A549 (cell line): ENCODE results near the gene CELF6. TPM values are rescaled to one million over a fixed set of nuclear protein-coding genes. Genes with fewer than 3 reads are reported as not detected.

Experiments
- ATAC-seq, 2 experiments: fragments of 200-7000 bp in 1 of 2; fragments of >200 bp in 1 of 2; cut with Nextera tagmentation in 1 of 2; cut with Tn5 transposase in 1 of 2; 3 replicates each; pipeline versions ENCODE4 v1.8.0 to v1.9.1; 2018 to 2020; ENCODE audit warnings: mild to moderate bottlenecking in 1 of 2, moderate library complexity in 1 of 2
- CTCF ChIA-PET: fragments of 300-600 bp; sonication (Branson Sonifier 250); formaldehyde crosslinking; extraction: SDS; loops from one replicate; lab custom pipeline; 2021; ENCODE audit warnings: antibody characterized with exemption, inconsistent platforms; lab: Yijun Ruan, JAX
- POLR2A ChIA-PET: fragments of 350-600 bp; formaldehyde crosslinking; extraction: SDS; loops from one replicate; lab custom pipeline; 2021; ENCODE audit warnings: antibody characterized with exemption, inconsistent platforms; lab: Yijun Ruan, JAX
- DNase-seq, 2 experiments: peaks; one replicate each; pipeline versions ENCODE4 v3.0.0 to v3.0.0-alpha.2; 2011 to 2016; ENCODE audit warnings: low read depth in 1 of 2, low spot score in 1 of 2
- FAIRE-seq: peaks from 2 replicates; lab custom pipeline; 2011; peaks lifted over from hg19 to GRCh38; lab: Jason Lieb, UNC
- H3K27ac ChIP-seq, 2 experiments: fragments of >200 bp; sonication (Bioruptor Twin); formaldehyde crosslinking; 3 replicates each; pipeline ENCODE4 v1.5.1; 2016 to 2017
- H3K4me1 ChIP-seq: fragments of >200 bp; sonication (Bioruptor Twin); formaldehyde crosslinking; 3 replicates; pipeline ENCODE4 v1.6.1; 2016
- H3K4me2 ChIP-seq: fragments of >200 bp; sonication (Bioruptor Twin); formaldehyde crosslinking; 3 replicates; pipeline ENCODE4 v1.6.1; 2016
- H3K4me3 ChIP-seq: fragments of >200 bp; sonication (Bioruptor Twin); formaldehyde crosslinking; 3 replicates; pipeline ENCODE4 v1.5.1; 2016
- H3K9me3 ChIP-seq: fragments of >200 bp; sonication (Bioruptor Twin); formaldehyde crosslinking; 3 replicates; pipeline ENCODE4 v1.6.1; 2016
- BCL3 ChIP-seq: fragments of >200 bp; sonication (Bioruptor Twin); formaldehyde crosslinking; IDR thresholded peaks from 3 replicates; pipeline ENCODE4 v1.6.1; 2016
- CBX2 ChIP-seq: fragments of 200-600 bp; sonication (generic); IDR thresholded peaks from 2 replicates; pipeline ENCODE4 v1.6.1; 2016; ENCODE audit warnings: low read depth, mild to moderate bottlenecking, borderline replicate concordance
- EHMT2 ChIP-seq: fragments of 200-600 bp; sonication (generic); IDR thresholded peaks from 2 replicates; pipeline ENCODE4 v1.6.1; 2016; ENCODE audit warnings: antibody characterized with exemption, low read depth, mild to moderate bottlenecking, moderate library complexity
- FOSB ChIP-seq: fragments of 250-450 bp; sonication (Bioruptor Pico); IDR thresholded peaks from 2 replicates; pipeline ENCODE4 v1.5.0; 2020; ENCODE audit warnings: mild to moderate bottlenecking, moderate library complexity
- FOSL2 ChIP-seq, 2 experiments: fragments of 450-650 bp in 1 of 2; fragments of >200 bp in 1 of 2; sonication (Bioruptor Twin) in 1 of 2; formaldehyde crosslinking; IDR thresholded peaks; 2 replicates each; pipeline versions ENCODE4 v1.5.0 to v1.6.1; 2016 to 2020; ENCODE audit warnings: mild to moderate bottlenecking in 1 of 2, moderate library complexity in 1 of 2
- FOXS1 ChIP-seq: fragments of 250-450 bp; sonication (Bioruptor Pico); IDR thresholded peaks from 2 replicates; pipeline ENCODE4 v1.5.0; 2020; ENCODE audit warnings: mild to moderate bottlenecking, moderate library complexity
- GATA3 ChIP-seq: IDR thresholded peaks from 2 replicates; pipeline ENCODE4 v1.6.1; 2012; ENCODE audit warnings: borderline replicate concordance
- HEYL ChIP-seq: fragments of 250-450 bp; sonication (Bioruptor Pico); IDR thresholded peaks from 2 replicates; pipeline ENCODE4 v1.8.0; 2021; ENCODE audit warnings: mild to moderate bottlenecking, moderate library complexity
- HOXB5 ChIP-seq: fragments of 250-450 bp; sonication (Bioruptor Pico); IDR thresholded peaks from 2 replicates; pipeline ENCODE4 v1.5.0; 2020; ENCODE audit warnings: mild to moderate bottlenecking, moderate library complexity
- JUNB ChIP-seq: fragments of >200 bp; sonication (Bioruptor Twin); formaldehyde crosslinking; IDR thresholded peaks from 2 replicates; pipeline ENCODE4 v1.6.1; 2016
- KDM5A ChIP-seq: fragments of 200-600 bp; sonication (generic); IDR thresholded peaks from 2 replicates; pipeline ENCODE4 v1.6.1; 2016; ENCODE audit warnings: antibody characterized with exemption, mild to moderate bottlenecking
- MAZ ChIP-seq: fragments of 150-350 bp; IDR thresholded peaks from 2 replicates; pipeline ENCODE4 v1.6.1; 2014; ENCODE audit warnings: antibody characterized with exemption, low read depth, low read length, borderline replicate concordance
- NR3C1 ChIP-seq: fragments of >200 bp; sonication (Bioruptor Twin); formaldehyde crosslinking; IDR thresholded peaks from 3 replicates; pipeline ENCODE4 v1.6.1; 2017
- POLR2A ChIP-seq: IDR thresholded peaks from 2 replicates; pipeline ENCODE4 v1.6.1; 2012; ENCODE audit warnings: mild to moderate bottlenecking, low read length
- POLR2AphosphoS2 ChIP-seq: conservative IDR thresholded peaks from 2 replicates; pipeline ENCODE4 v1.6.1; 2012; ENCODE audit warnings: low read length, improper control_type of control experiment, inconsistent platforms
- RAD21 ChIP-seq, 2 experiments: fragments of >200 bp in 1 of 2; sonication (Bioruptor Twin) in 1 of 2; formaldehyde crosslinking in 1 of 2; IDR thresholded peaks in 1 of 2; conservative IDR thresholded peaks in 1 of 2; 2 replicates in 1 of 2; 3 replicates in 1 of 2; pipeline ENCODE4 v1.6.1; 2012 to 2018; ENCODE audit warnings: inconsistent platforms in 1 of 2
- RARB ChIP-seq: fragments of 250-450 bp; sonication (Bioruptor Pico); IDR thresholded peaks from 2 replicates; pipeline ENCODE4 v1.8.0; 2021; ENCODE audit warnings: mild to moderate bottlenecking, moderate library complexity
- RCOR1 ChIP-seq: fragments of 150-350 bp; IDR thresholded peaks from 2 replicates; pipeline ENCODE4 v1.6.1; 2014; ENCODE audit warnings: antibody characterized with exemption, low read length, low read depth
- REST ChIP-seq: fragments of 200-600 bp; sonication (generic); IDR thresholded peaks from 2 replicates; pipeline ENCODE4 v1.6.1; 2016; ENCODE audit warnings: antibody characterized with exemption, mild to moderate bottlenecking, moderate library complexity
- RFX5 ChIP-seq: fragments of 450-650 bp; IDR thresholded peaks from 2 replicates; pipeline ENCODE4 v1.7.1; 2014; ENCODE audit warnings: antibody characterized with exemption, mild to moderate bottlenecking, moderate library complexity
- RNF2 ChIP-seq: fragments of 200-600 bp; sonication (generic); IDR thresholded peaks from 2 replicates; pipeline ENCODE4 v1.6.1; 2016; ENCODE audit warnings: low read depth, mild to moderate bottlenecking, antibody characterized with exemption, moderate library complexity, borderline replicate concordance
- SREBF2 ChIP-seq: fragments of 450-650 bp; IDR thresholded peaks from 2 replicates; pipeline ENCODE4 v1.6.1; 2014; ENCODE audit warnings: mild to moderate bottlenecking, moderate library complexity
- TFCP2L1 ChIP-seq: fragments of 250-450 bp; sonication (Bioruptor Pico); IDR thresholded peaks from 2 replicates; pipeline ENCODE4 v1.5.0; 2021; ENCODE audit warnings: mild to moderate bottlenecking
- TP53 ChIP-seq: fragments of 250-450 bp; sonication (Bioruptor Pico); IDR thresholded peaks from 2 replicates; pipeline ENCODE4 v1.5.0; 2021; ENCODE audit warnings: mild to moderate bottlenecking, moderate library complexity
- ZC3H11A ChIP-seq: fragments of 450-650 bp; IDR thresholded peaks from 2 replicates; pipeline ENCODE4 v1.6.1; 2014; ENCODE audit warnings: antibody characterized with exemption, mild to moderate bottlenecking
- ZSCAN20 ChIP-seq: fragments of 250-450 bp; sonication (Bioruptor Pico); IDR thresholded peaks from 2 replicates; pipeline ENCODE4 v1.8.0; 2022; ENCODE audit warnings: mild to moderate bottlenecking, moderate library complexity
- WGBS: methylation state at CpG from one replicate; pipeline ENCODE4 v1.1.6; 2017; ENCODE audit errors: missing lambda C conversion rate; 5-methylcytosine and 5-hydroxymethylcytosine counted together
- polyA plus RNA-seq, 4 experiments: library from polyadenylated mRNA; depleted of rRNA in 3 of 4; stranded (reverse); fragments of >200 nt; fragmentation: RNase III in 1 of 4; extraction: RNeasy Plus Mini Kit Qiagen cat#74134 plus additional on column Dnase treatment in 1 of 4; gene quantifications; 2 replicates in 3 of 4; 3 replicates in 1 of 4; pipeline ENCODE4 v1.2.3, GENCODE V29; 2011 to 2017
- TF ChIP-seq, protein P1 (sequence below): fragments of 450-650 bp; IDR thresholded peaks from 2 replicates; pipeline ENCODE4 v1.6.1; 2014; ENCODE audit warnings: antibody characterized with exemption
- TF ChIP-seq, protein P2 (sequence below): IDR thresholded peaks from 2 replicates; pipeline ENCODE4 v1.6.1; 2012

The CELF6 gene
- polyA plus RNA-seq, 2 of the 4 experiments (the other 2 are of a cell fraction): 0.16 TPM; not detected in 1

GRCh38 chr15:72304596-72304995, 15.4 kb downstream of the CELF6 start:
- ATAC-seq (no peak), DNase-seq (no peak), FAIRE-seq (no peak)
- H3K4me3 ChIP-seq: no peak overlapping the region
- no peak for TF ChIP-seq RCOR1
- TF ChIP-seq TFCP2L1 (CRISPR knock-in tag): no peak
- no peak for TF ChIP-seq RARB (CRISPR knock-in tag)
- no peak for TF ChIP-seq BCL3
- TF ChIP-seq EHMT2: no peak
- no peak for TF ChIP-seq MAZ
- TF ChIP-seq FOXS1 (CRISPR knock-in tag): no peak
- no peak for TF ChIP-seq FOSB
- TF ChIP-seq REST: no peak
- no peak for TF ChIP-seq RFX5
- TF ChIP-seq TP53: no peak
- TF ChIP-seq HOXB5 (CRISPR knock-in tag): no peak
- no peak for TF ChIP-seq POLR2AphosphoS2
- TF ChIP-seq ZC3H11A: no peak
- TF ChIP-seq, protein P1, sequence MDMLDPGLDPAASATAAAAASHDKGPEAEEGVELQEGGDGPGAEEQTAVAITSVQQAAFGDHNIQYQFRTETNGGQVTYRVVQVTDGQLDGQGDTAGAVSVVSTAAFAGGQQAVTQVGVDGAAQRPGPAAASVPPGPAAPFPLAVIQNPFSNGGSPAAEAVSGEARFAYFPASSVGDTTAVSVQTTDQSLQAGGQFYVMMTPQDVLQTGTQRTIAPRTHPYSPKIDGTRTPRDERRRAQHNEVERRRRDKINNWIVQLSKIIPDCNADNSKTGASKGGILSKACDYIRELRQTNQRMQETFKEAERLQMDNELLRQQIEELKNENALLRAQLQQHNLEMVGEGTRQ: no peak
- TF ChIP-seq NR3C1: no peak
- TF ChIP-seq, protein P2, sequence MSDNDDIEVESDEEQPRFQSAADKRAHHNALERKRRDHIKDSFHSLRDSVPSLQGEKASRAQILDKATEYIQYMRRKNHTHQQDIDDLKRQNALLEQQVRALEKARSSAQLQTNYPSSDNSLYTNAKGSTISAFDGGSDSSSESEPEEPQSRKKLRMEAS: no peak
- TF ChIP-seq FOSL2 (IDR thresholded peaks at IDR 0.05): no peak
- no peak for TF ChIP-seq FOSL2 (CRISPR knock-in tag; IDR thresholded peaks at IDR 0.05)
- TF ChIP-seq KDM5A: no peak
- no peak overlapping the region for H3K27ac ChIP-seq
- ChIA-PET POLR2A (no interaction called here), CTCF (interaction anchor here (0.6 to 2.8 kb wide), 5 partner anchors 9 to 80 kb away, joined by 3 to 19 read pairs (median 4); no protein-coding TSS in a partner anchor)
- 71% methylated on average over 7 of the region's 7 CpGs for WGBS
- peaks cover 6% of the 10 kb centered on the region; the same call in 2 of the 3 replicates for H3K4me1 ChIP-seq
- no peaks in the 10 kb centered on the region for H3K9me3 ChIP-seq
- H3K4me2 ChIP-seq: no peak overlapping the region

DNA sequence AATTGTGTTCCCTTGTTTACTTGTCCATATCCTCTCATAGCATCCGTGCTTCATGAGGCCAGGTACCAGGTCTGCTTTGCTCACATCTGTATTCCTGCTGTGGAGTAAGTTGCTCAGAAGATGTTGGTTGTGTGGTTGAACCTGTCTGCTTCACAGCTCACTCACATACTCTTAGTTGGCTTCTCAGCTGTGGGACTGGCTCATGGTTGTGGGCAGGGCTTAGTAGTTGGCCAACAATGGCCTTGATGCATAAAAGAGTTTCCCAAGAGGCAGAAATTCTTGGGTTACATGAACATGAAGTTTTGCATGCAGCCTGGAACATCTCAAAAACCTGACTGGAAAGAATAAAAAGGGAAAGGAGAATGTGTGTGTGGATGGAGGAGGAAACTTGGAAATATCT, 17.0 kb downstream of the CELF6 start:
- CTCF ChIA-PET: interaction anchor here (0.6 to 2.8 kb wide), 3 partner anchors 10 to 105 kb away, joined by 3 to 19 read pairs (median 10); no protein-coding TSS in a partner anchor
- FAIRE-seq (no peak), DNase-seq (no peak), ATAC-seq (no peak)
- TF ChIP-seq POLR2A (no peak), CBX2 (no peak), JUNB (no peak), ZC3H11A (no peak), HEYL (CRISPR knock-in tag) (no peak), RNF2 (no peak), KDM5A (no peak), FOSL2 (IDR thresholded peaks at IDR 0.05) (no peak), FOSL2 (CRISPR knock-in tag; IDR thresholded peaks at IDR 0.05) (no peak), ZSCAN20 (CRISPR knock-in tag) (no peak), GATA3 (no peak), RAD21 (conservative IDR thresholded peaks at IDR 0.05 in 1 of 2, IDR thresholded peaks at IDR 0.05 in 1 of 2) (no peak), SREBF2 (no peak)
- H3K4me1 ChIP-seq: peaks cover 6% of the 10 kb centered on the region; the same call in 2 of the 3 replicates
- H3K4me2 ChIP-seq: no peak overlapping the region
- no peak overlapping the region for H3K4me3 ChIP-seq
- no peaks in the 10 kb centered on the region for H3K9me3 ChIP-seq
- 18% methylated on average over 1 of the region's 1 CpG for WGBS
- no peak overlapping the region for H3K27ac ChIP-seq
- POLR2A ChIA-PET: no interaction called here
